ENCODE data around the gene MYO5C.

- TF ChIP-seq CTCF (conservative IDR thresholded peaks at IDR 0.05) (no peak), ZFX (IDR thresholded peaks at IDR 0.05) (no peak)
Observed at GRCh38 chr15:52262364-52262763, 33.2 kb downstream of the MYO5C start.
